Right lobe of liver (tissue), 6 donors: ENCODE measurements around the gene RORB. TPM values are rescaled to one million over a fixed set of nuclear protein-coding genes. Genes with fewer than 3 reads are reported as not detected.

Experiments used
- ATAC-seq, 4 donors: fragments of 200-7000 bp; cut with Tn5 transposase; one replicate each; pipeline ENCODE4 v1.9.1; 2020; ENCODE audit warnings: mild to moderate bottlenecking in 4 of 4, moderate library complexity in 4 of 4
- DNase-seq, 3 donors: peaks; one replicate each; pipeline ENCODE4 v3.0.0-alpha.2; 2020
- H3K27ac ChIP-seq, 3 donors: fragments of 200-600 bp; one replicate each; pipeline ENCODE4 v1.8.0; 2022
- H3K27me3 ChIP-seq, 2 donors: fragments of 200-600 bp; one replicate each; pipeline ENCODE4 v1.8.0; 2022
- H3K36me3 ChIP-seq, 4 donors: fragments of 200-600 bp; sonication (generic) in 1 of 4; one replicate each; pipeline versions ENCODE4 v1.5.1 to v1.8.0; 2017 to 2022; ENCODE audit warnings: control low read depth in 1 of 4
- H3K4me1 ChIP-seq, 4 donors: fragments of 200-600 bp; sonication (generic) in 1 of 4; one replicate each; pipeline versions ENCODE4 v1.5.1 to v1.8.0; 2017 to 2022; ENCODE audit warnings: control low read depth in 1 of 4
- H3K4me3 ChIP-seq, 3 donors: fragments of 200-600 bp; one replicate each; pipeline ENCODE4 v1.8.0; 2022
- H3K9me3 ChIP-seq, 4 donors: fragments of 200-600 bp; sonication (generic) in 1 of 4; one replicate each; pipeline versions ENCODE4 v1.5.1 to v1.8.0; 2017 to 2022; ENCODE audit warnings: control low read depth in 1 of 4
- CTCF ChIP-seq, 4 donors: fragments of 200-600 bp in 3 of 4; fragments of 450-650 bp in 1 of 4; IDR thresholded peaks; one replicate each; pipeline versions ENCODE4 v1.5.1 to v1.8.0; 2016 to 2022; ENCODE audit warnings: antibody characterized with exemption in 4 of 4, mild to moderate bottlenecking in 2 of 4
- POLR2A ChIP-seq: fragments of 450-650 bp; IDR thresholded peaks from one replicate; pipeline ENCODE4 v1.6.1; 2017; ENCODE audit warnings: antibody characterized with exemption, mild to moderate bottlenecking
- WGBS: methylation state at CpG from one replicate; pipeline ENCODE4 v1.1.6; 2018; ENCODE audit warnings: low coverage, low lambda C conversion rate; ENCODE audit not compliant: insufficient coverage; ENCODE audit errors: missing lambda C conversion rate; 5-methylcytosine and 5-hydroxymethylcytosine counted together
- intact Hi-C, 2 donors: fragments of 100-400 bp; cut with DNase I; formaldehyde crosslinking; loops; one replicate each; pipeline versions ENCODE4 v1.11.2 to v1.14.1; 2022
- total RNA-seq, 6 experiments: library from RNA; depleted of rRNA in 2 of 6; stranded (reverse); fragments of >200 nt in 2 of 6; fragmentation: NEBNext Ultra II Directional in 3 of 6; extraction: Animal tissue kit (Norgen Biotek cat#: 25700) in 3 of 6; gene quantifications; one replicate each; pipeline versions ENCODE4 v1.1.0 to v1.2.4, GENCODE V29; 2016 to 2023
- donor health status: DM: no; HTN: yes; CAD: no.
- donor health status: DM: no; HTN: no; CAD: no.
- donor health status: DM: no; HTN: no; CAD: no.
- donor health status: DM: no; HTN: yes; CAD: no.
- donor health status: DM: no; HTN: yes; CAD: no.

The RORB gene
- total RNA-seq, 6 experiments from 2014 or later: 0.04 to 0.62 (median 0.61) TPM; not detected in 3

- TF ChIP-seq POLR2A (no peak), CTCF (IDR thresholded peaks at IDR 0.05) (no peak)
- DNase-seq (no peak), ATAC-seq (no peak)
- peaks cover 0 to 7% (median 3%) of the 10 kb centered on the region in 4 donors for H3K4me1 ChIP-seq
- H3K27me3 ChIP-seq: peaks cover 4% of the 10 kb centered on the region in 2 donors
- H3K36me3 ChIP-seq: no peaks in the 10 kb centered on the region
- WGBS: 48% methylated on average over 4 of the region's 4 CpGs
- intact Hi-C loops: no loop called here
- H3K4me3 ChIP-seq: no peak overlapping the region
- H3K27ac ChIP-seq: no peak overlapping the region
- H3K9me3 ChIP-seq: no peaks in the 10 kb centered on the region
These were observed 6.1 kb downstream of the RORB start for GRCh38 chr9:74503219-74503618.

GRCh38 chr9:74503666-74504065 is 6.5 kb downstream of the RORB start:
- ATAC-seq (no peak), DNase-seq (no peak)
- Histone ChIP-seq H3K4me1 (peaks cover 0 to 2% (median 1%) of the 10 kb centered on the region in 4 donors), H3K4me3 (no peak overlapping the region), H3K9me3 (no peaks in the 10 kb centered on the region), H3K27ac (no peak overlapping the region), H3K36me3 (no peaks in the 10 kb centered on the region), H3K27me3 (peaks cover 2 to 4% of the 10 kb centered on the region in 2 donors)
- intact Hi-C loops: no loop called here
- 66% methylated on average over 3 of the region's 3 CpGs for WGBS
- no peak for TF ChIP-seq POLR2A
- TF ChIP-seq CTCF (IDR thresholded peaks at IDR 0.05): no peak

GRCh38 chr9:74511333-74511732 is 14.2 kb downstream of the RORB start:
- Histone ChIP-seq H3K4me1 (no peaks in the 10 kb centered on the region), H3K27ac (no peak overlapping the region), H3K9me3 (no peaks in the 10 kb centered on the region), H3K36me3 (no peaks in the 10 kb centered on the region), H3K4me3 (no peak overlapping the region), H3K27me3 (no peaks in the 10 kb centered on the region)
- no peak for DNase-seq
- intact Hi-C loops: no loop called here
- TF ChIP-seq CTCF (IDR thresholded peaks at IDR 0.05) (no peak), POLR2A (no peak)
- no peak for ATAC-seq
- WGBS: 66% methylated on average over 2 of the region's 2 CpGs

- DNase-seq (no peak), ATAC-seq (no peak)
- TF ChIP-seq CTCF (IDR thresholded peaks at IDR 0.05): no peak
- no peak for TF ChIP-seq POLR2A
- WGBS: 57% methylated on average over 1 of the region's 1 CpG
- no peaks in the 10 kb centered on the region for H3K9me3 ChIP-seq
- no peaks in the 10 kb centered on the region for H3K27me3 ChIP-seq
- no peak overlapping the region for H3K27ac ChIP-seq
- intact Hi-C loops: no loop called here
- no peaks in the 10 kb centered on the region for H3K4me1 ChIP-seq
- H3K36me3 ChIP-seq: no peaks in the 10 kb centered on the region
- no peak overlapping the region for H3K4me3 ChIP-seq
These were observed 15.3 kb downstream of the RORB start for GRCh38 chr9:74512416-74512815.

GRCh38 chr9:74513221-74513620 is 16.1 kb downstream of the RORB start:
- no peaks in the 10 kb centered on the region for H3K9me3 ChIP-seq
- no peak for TF ChIP-seq POLR2A
- no peak for TF ChIP-seq CTCF (IDR thresholded peaks at IDR 0.05)
- H3K27me3 ChIP-seq: no peaks in the 10 kb centered on the region
- 62% methylated on average over 4 of the region's 4 CpGs for WGBS
- no peaks in the 10 kb centered on the region for H3K36me3 ChIP-seq
- H3K4me3 ChIP-seq: no peak overlapping the region
- no peak overlapping the region for H3K27ac ChIP-seq
- H3K4me1 ChIP-seq: no peaks in the 10 kb centered on the region
- DNase-seq (no peak), ATAC-seq (no peak)
- intact Hi-C loops: no loop called here
